ENCODE results near the gene CBR1.
"Not testable (repeated sequence)": the region's sequence is repeated elsewhere in the genome, so short reads cannot be mapped to it uniquely, and the experiment has no call there.

CBR1 gene

DNA sequence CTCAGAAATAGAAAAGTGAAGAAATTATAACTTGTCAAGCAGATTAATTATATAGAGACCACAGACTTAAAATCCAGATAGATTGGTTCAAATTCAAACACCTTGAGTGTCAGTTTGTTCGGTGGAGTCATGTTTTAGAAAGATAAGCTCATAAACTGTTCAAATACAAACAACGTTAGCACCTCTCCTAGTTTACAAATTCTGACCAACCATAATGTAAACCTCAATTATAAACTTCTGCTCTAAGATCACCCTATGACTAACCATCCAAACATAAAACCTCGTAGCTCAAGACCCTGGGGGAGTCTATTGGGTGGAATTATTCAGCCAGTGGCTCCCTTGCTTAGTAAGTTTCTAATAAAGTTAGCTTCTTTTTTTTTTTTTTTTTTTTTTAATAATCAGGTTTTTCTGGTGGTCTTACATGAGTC is 12.4 kb downstream of the CBR1 start:
- DNase-seq, result no peak

DNA sequence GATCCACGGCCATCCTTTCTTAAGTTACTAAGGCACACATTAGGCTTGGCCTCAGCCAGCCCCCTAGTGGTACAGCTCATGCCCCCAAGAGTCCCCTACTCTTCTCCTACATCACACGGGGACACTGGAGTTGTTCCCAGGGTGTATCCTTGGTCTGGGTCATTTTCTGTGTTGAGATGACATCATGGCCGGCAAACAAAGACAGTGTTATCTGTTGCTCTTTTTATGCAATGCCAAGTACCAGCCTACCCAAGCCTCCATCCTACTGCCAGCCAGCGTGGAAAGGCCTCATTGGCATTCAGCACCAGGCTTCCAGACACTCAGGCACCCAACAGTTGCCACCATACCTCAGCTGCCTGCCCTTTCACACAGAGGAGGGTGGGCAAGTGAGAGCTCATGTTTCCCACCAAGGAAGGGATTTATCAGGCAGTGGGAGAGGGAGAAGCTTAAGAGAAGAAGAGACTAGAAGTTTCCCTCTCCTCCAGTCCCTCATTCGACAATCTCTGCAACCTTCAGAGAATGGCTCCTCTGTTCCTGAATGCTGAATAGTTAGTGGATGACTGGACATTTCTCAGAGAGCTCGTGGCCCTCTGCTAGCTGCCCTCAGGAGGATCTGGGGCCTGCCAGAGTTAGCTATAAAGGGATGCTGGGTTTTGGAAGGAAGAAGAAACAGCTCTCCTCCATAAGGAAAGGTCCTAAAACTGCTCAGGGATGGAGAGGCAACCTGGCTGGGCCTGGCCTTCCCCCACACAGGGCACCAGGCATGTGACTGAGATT is 17.7 kb downstream of the CBR1 start:
- no peak for DNase-seq

DNA sequence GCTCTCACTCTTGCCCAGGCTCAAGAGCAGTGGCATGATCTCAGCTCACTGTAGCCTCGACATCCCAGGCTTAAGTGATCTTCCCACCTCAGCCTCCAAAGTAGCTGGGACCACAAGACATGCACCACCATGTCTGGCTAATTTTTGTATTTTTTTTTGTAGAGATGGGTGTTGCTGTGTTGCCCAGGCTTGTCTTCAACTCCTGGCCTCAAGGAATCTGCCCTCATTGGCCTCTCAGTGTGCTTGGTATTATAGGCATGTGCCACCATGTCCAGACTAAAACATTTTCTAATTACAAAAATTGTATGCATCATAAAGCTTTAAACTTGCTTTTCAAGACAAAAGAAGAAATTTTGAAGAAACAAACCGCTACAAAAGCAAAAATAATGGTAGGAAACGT is 20.1 kb downstream of the CBR1 start:
- no peak for DNase-seq

DNA sequence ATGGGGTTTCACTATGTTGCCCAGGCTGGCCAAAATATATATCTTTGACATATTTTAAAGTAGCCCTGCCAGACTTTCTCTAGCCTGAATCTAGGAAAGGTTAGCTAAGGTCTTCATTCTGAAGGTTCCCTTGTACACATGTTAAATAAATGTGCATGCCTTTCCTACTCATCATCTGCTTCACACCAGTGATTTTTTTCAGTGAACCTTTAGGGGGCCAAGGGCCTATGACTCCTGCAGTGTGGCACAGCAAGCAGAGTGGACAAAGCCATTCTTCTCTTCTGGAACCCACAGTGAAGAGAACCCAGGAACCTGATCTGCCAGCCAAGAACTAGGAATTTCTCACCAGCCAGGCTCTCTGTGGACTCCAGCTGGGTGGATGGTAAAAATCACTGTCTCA is 22.9 kb downstream of the CBR1 start:
- DNase-seq, result no peak

DNA sequence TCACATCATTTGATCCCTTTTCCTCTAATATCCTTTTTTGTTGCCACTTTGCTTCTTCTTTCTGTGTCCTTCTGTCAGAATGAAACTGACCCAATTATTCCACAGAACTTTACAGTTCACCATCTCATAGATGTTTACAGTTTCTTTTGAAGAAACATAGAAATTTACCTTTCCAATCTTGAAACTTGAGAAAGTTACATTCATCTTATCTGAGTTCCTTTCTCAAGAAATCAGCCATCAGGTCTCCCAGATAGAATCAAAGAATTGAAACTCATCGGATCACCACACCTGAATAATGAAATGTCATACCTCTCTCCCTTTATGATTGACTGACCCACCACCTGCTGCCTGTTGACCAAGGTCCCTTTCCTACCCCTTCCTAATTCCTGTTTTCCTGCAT is 23.7 kb downstream of the CBR1 start:
- no peak for DNase-seq

DNA sequence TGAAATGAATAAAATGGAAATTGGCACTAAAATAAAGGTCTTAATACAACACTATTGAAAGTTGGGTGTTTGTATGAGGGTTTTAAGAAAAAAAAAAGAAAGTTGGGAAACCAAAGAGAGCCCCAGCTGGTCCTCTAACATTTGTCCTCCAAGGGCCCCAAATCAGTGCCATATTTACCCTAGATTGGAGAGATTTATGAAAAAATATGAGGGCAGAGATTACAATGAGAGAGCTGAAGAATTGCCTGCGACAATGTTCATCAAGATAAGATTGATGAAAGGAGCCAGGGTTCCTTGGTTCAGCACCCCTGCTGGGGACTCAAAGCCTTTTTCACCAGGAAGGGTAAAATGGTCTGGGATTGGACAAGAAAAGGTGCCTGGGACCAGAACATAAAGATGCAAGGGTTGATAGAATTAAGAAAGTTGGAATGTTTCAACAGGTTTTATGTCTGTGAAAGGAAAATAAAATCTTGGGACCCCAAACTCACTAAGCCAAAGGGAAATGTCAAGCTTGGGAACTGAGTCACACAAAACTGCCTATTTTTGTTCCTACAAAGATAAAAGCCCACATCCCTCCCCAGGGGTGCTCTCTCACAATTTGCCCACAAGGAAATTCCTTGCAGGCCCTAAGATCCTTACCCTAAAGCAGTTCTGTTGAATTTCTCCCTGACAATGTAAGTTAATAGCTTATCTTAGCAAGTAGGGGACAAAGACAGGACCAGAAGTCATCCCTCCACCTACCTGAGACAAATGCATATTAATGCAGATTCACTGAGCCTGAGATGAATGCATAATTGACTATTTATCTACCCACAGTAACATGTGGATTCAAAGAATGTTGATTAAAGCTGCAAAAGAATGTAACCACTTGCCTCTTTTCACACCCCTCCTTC is 26.8 kb downstream of the CBR1 start:
- no peak for DNase-seq

DNA sequence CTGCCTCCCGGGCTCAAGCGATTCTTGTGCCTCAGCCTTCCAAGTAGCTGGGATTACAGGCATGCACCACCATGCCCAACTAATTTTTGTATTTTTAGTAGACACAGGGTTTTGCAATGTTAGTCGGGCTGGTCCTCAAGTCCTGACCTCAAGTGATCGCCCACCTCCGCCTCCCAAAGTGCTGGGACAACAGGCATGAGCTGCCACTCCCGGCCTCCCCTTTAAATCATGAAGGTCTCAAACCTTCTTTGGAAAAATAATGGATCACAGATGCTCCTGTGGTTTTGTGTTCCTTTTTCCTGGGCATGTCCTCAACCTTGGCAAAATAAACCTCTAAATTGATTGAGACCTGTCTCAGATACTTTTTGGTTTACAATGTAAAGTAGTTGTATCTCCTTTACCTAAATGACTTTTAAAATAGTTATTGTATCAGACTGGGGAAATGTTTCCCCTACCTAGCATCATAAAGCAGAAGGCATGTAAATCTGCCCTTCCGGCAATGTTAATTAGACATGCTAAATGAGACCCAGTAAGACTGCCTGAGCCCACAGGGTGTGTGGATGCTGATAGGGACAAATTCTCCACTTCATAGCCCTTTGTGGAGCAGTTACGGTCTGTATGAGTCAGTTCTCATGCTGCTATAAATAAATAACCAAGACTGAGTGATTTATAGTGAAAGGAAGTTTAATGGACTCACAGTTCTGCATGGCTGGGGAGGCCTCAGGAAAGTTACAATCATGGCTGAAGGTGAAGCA is 27.8 kb downstream of the CBR1 start:
- DNase-seq, result no peak

DNA sequence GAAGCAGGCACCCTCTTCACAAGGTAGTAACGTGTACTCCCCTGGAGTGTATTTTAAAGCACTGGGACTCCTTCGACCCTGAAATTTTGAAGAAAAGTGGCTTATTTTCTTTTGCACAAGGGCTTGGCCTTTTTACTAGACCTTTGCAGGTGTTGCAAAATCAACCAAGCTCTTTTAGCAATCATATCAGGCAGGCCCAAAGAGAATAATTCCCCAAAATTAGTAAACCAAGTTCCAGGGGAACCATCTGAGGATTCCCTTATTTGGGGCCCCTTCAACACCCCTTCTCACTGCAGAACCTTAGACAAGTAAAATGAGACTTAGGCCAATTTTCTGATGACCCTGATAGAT is 28.3 kb downstream of the CBR1 start:
- DNase-seq, result no peak

DNA sequence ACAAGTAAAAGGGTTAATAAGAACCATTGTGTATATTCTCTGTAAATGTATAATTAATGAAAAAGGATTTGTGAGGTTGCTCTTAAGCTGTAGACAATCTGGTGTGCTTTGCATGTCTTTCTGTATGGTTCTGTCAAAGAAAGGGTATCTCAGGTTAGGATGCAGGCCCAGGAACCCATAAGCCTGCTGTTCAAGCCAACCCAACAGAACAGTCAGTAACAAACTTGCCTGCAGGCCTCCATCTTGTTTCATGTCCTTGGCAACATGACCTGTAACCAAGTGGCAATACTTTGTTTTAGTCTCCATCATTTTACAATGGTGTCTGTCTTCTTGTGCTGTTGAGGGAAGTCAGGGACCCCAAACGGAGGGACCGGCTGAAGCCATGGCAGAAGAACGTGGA is 29.2 kb downstream of the CBR1 start:
- no peak for DNase-seq

DNA sequence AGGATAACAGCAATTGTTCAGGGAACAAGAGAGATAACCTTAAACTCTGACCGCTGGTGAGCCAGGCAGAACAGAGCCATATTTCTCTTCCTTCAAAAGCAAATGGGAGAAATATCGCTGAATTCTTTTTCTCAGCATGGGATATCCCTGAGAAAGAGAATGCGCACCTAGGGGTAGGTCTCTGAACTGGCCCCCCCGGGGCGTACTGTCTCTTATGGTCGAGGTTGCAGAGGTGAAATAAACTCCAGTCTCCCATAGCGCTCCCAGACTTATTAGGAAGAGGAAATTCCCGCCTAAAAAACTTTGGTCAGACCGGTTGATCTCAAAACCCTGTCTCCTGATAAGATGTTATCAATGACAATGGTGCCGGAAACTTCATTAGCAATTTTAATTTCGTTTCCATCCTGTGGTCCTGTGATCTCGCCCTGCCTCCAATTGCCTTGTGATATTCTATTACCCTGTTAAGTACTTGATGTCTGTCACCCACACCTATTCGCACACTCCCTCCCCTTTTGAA is 29.9 kb downstream of the CBR1 start:
- not testable (repeated sequence) for DNase-seq

DNA sequence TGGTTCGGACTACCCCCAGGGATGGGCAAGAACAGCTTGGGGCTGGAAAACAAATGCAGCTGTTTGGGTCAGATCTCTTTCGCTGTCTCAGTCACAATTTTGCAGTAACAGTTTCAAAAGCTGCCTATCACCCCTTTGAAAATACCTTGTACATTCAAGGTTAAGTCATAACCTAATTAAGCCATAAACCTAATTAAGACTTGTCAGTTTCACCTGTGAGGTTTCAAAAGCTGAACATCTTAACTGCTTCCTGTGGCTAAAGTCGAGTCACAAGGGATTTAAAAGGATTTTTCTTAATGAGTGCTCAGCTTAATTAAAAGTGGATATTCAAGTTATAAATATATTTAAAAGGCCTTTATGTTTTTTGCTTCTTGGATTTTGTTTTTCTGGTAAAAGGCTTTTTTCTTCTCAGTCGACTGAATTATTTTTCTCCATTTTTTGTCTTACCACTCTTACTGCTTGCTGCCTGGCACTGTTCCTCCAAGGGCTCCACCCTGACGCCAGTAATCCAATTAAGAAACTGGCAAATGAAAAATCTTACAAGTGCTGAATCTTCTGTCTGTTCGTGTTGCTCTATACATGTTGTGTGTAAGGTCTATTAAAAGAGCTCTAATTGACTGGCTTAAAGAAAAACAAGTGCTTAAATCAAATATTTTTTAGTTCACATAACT is 31.3 kb downstream of the CBR1 start:
- no peak for DNase-seq

DNA sequence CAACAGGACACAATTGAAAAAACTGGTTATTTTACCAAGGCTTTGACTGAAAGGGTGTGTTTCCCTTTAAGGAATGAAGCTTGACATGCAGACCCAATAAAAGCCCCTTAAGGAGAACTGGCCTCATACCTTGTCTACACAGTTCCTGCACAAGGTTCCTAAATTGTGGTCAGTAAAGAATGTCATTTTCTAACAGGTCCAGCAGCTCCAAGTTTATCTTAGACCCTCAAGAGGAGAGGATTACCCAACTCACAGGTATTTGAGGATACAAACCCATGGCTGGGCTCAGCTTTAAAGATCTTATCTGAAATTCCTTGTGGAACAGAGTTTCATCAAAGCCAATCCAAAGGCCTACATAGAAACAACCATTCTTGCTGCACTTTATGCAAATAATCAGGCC is 33.6 kb downstream of the CBR1 start:
- no peak for DNase-seq

DNA sequence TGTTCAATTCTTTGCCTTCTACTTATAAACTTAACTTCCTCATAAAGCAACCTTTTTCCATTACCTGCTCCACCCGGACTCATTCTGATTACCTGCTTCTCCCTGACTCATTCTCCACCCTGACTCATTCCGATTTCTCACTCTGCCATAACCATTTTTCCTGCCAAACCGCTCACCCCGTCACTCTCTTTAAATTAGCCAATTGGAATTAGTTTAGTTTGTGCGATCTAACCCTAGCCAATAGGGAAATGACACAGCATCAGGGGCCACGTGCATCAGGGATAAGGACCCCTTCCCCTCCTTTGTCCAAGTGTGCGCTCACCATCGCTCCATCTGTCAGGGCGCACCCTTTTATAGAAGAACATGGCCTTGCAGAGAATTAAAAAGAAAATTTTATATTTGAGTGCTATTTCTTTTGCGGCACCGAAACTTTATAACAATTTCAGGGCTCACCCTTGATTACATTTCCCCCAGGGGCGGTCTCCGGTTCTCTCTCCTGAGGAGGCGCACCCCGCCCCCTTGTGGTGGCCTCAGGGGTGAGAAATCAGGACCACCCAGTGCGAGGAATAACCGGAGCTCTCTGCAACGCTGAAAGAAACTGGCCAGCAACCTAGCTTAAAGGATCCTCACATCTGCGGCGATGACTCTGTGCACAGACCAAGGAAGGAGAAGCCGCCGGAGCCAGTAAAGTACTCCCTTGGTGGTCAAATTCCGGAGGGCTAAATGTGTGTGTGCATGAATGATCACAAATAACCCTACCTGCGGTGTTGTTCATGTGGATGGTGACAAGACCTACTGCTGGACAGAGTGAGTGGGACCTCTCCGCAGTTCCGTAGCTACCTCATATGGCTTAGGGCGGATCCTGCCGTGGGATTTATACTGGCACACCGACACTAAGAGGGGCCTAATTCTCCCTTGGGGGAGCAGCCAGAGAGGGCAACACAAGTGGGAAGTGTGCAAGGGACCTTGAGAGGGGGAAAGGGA is 34.8 kb downstream of the CBR1 start:
- no peak for DNase-seq

DNA sequence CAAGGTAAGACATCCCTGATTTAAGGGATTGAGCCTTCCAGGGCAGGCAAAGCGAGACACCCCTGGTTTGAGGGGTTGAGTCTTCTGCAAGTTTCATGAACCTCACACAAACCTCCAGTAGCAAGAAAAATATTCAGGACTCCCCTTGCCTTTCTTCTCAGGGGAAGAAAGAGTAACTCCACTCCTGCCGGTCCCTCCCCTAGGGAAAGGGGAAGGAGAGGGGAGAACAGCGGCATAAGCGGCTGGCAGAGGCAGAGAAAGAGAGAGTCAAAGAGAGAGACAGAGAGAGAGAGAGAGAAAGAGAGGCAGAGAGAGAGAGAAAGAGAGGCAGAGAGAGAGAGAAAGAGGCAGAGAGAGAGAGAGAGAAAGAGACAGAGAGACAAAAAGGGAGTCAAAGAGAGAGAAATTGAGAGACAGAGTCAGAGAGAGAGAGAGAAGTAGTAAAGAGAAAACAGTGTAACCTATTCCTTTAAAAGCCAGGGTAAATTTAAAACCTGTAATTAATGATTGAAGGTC is 35.6 kb downstream of the CBR1 start:
- DNase-seq, result no peak

DNA sequence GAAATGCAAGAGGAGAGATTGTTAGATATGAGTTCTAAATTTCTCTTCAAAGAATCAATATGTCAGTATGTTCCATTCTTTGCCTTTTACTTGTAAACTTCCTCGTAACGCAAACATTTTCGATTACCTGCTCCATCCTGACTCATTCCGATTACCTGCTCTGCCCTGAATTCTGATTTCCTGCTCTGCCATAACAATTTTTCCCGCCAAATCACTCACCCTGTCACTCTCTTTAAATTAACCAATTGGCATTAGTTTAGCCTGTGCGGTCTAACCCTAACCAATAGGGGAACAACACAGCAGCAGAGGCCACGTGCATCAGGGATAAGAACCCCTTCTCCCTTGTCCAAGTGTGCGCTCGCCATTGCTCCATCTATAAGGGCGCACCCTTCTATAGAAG is 40.0 kb downstream of the CBR1 start:
- DNase-seq, result no peak

DNA sequence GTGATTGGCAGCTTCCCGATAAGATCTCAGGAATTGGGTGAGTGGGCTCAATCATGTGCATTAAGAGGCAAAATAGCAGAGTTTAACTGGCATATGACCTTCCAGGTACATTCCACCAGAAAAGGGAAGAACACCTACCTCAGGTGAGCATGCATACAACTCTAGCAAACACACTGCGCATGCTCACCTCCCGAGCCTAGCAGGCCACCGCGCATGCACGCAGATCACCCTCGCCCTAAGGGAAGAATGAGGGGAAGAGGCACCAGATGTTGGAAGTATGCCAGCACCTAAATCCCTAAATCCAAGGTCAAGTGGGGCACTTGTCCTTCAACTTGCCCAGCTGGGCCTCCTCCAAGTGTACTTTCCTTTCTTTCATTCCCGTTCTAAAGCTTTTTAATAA is 41.4 kb downstream of the CBR1 start:
- DNase-seq, result no peak

DNA sequence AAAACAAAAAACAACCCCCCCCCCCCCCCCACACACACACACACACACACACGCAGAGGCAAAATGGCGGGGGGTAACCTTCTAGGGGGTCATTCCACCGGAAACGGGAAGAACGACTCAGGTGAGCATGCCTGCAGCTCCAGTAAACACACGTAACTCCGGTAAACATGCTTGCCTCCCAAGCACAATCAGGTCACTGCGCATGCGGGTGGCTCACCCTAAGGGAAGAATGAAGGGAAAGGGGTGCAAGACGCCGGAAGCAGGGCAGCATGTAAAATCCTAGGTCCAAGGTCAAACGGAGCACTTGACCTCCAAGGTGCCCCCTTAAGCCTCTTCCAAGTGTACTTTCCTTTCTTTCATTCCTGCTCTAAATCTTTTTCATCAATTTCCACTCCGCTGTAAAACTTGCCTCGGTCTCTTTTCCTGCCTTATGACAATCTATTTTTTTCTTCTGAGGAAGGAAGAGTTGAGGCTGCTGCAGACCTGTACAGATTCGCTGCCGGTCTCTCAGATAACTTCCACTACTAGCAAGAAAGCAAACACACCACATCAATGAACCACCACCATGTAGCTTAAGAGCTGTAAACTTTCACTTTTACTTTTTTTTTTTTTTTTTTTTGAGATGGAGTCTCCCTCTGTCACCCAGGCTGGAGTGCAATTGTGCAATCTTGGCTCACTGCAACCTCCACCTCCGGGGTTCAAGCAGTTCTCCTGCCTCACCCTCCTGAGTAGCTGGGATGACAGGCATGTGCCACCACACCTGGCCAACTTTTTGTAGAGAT is 44.0 kb downstream of the CBR1 start:
- DNase-seq, result peak; percentile 83

DNA sequence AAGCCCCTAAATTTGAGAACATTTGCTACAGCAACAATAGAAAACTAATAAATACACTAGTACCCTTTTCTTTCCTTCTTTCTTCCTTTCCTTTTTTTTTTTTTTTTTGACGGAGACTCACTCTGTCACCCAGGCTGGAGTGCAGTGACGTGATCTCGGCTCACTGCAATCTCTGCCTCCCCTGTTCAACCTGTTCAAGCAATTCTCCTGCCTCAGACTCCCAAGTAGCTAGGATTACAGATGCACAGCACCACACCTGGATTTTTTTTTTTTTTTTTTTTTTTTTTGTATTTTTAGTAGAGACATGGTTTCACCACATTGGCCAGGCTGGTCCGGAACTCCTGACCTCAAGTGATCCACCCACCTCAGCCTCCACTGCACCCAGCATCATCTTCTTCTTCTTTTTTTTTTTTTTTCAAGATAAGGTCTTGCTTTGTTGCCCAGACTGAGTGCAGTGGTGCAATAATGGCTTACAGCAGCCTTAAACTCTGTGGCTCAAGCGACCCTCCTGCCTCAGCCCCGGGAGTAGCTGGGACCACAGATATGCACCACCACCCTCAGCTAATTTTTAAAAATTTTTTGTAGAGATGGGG is 45.4 kb downstream of the CBR1 start:
- DNase-seq, result no peak

DNA sequence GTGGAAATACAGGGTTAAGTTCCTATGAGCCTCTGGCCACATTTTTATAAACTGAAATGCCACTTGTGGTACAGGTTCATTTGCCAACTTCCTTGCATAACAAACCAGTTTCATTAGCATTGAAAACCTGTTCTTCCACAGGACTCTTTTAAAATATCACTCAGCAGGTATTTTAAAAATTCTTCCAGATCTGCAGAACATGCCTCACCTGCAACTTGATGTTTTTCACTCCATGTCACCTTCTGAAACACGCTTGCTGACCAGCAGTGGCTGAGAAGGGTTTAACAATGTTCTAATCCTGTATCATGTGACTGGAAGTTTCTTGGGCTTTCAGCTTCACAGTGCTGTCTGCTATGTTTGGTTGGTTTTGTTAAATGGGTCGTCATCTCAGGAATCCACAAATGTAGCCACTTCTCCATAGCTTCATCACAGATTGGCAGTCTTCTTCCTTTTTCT is 47.5 kb downstream of the CBR1 start:
- DNase-seq, result no peak

Data from central memory CD4-positive, alpha-beta T cell (primary cell).